GM19324 (cell line): ENCODE measurements around the gene STK10.

Source experiments
- ATAC-seq: cut with Tn5 transposase; IDR thresholded peaks from one replicate; pipeline ENCODE4 v1.9.1; 2021; ENCODE audit warnings: mild to moderate bottlenecking, moderate library complexity; ENCODE audit not compliant: unreplicated experiment, low FRiP score

STK10 gene

GRCh38 chr5:172111852-172112225 lies 76.2 kb downstream of the STK10 start:
- ATAC-seq = no peak

- ATAC-seq = peak; percentile 87
Measured at GRCh38 chr5:172110921-172111851, 76.8 kb downstream of the STK10 start.

- no peak for ATAC-seq
Measured at GRCh38 chr5:172110260-172110815, 77.7 kb downstream of the STK10 start.

- ATAC-seq = no peak
Measured at GRCh38 chr5:172109749-172110148, 78.3 kb downstream of the STK10 start.

GRCh38 chr5:172107571-172107970 lies 80.5 kb downstream of the STK10 start:
- ATAC-seq = no peak

GRCh38 chr5:172106511-172107356 lies 81.3 kb downstream of the STK10 start:
- ATAC-seq = no peak

GRCh38 chr5:172105811-172106210 lies 82.2 kb downstream of the STK10 start:
- no peak for ATAC-seq

GRCh38 chr5:172104801-172105701 lies 83.0 kb downstream of the STK10 start:
- no peak for ATAC-seq

- ATAC-seq = no peak
Measured at GRCh38 chr5:172104021-172104420, 84.0 kb downstream of the STK10 start.

- ATAC-seq = no peak
Measured at GRCh38 chr5:172102913-172103626, 85.0 kb downstream of the STK10 start.

GRCh38 chr5:172102218-172102870 lies 85.7 kb downstream of the STK10 start:
- no peak for ATAC-seq

- no peak for ATAC-seq
Measured at GRCh38 chr5:172101547-172102217, 86.3 kb downstream of the STK10 start.

GRCh38 chr5:172098883-172099282 lies 89.1 kb downstream of the STK10 start:
- ATAC-seq = no peak

GRCh38 chr5:172098046-172098445 lies 90.0 kb downstream of the STK10 start:
- no peak for ATAC-seq

- ATAC-seq = no peak
Measured at GRCh38 chr5:172097356-172097755, 90.7 kb downstream of the STK10 start.

- ATAC-seq = no peak
Measured at GRCh38 chr5:172096207-172096940, 91.7 kb downstream of the STK10 start.

- no peak for ATAC-seq
Measured at GRCh38 chr5:172095368-172096206, 92.4 kb downstream of the STK10 start.
